Spleen (tissue), 11 donors: ENCODE measurements around the gene NRXN3. TPM values are rescaled to one million over a fixed set of nuclear protein-coding genes. Genes with fewer than 3 reads are reported as not detected.

Source experiments
- DNase-seq: peaks from one replicate; pipeline ENCODE4 v3.0.0-alpha.2; 2020
- H3K27ac ChIP-seq, 8 donors: fragments of 200-600 bp; sonication (generic) in 7 of 8; 1 replicate in 4 of 8; 2 replicates in 4 of 8; pipeline versions ENCODE4 v1.5.0 to v1.8.0; 2016 to 2021; ENCODE audit warnings: inconsistent platforms in 4 of 8, mild to moderate bottlenecking in 4 of 8, moderate library complexity in 1 of 8
- H3K27me3 ChIP-seq, 7 donors: fragments of 200-600 bp; sonication (generic) in 6 of 7; replicated peaks in 1 of 7; 1 replicate in 4 of 7; 2 replicates in 3 of 7; pipeline versions ENCODE4 v1.5.0 to v1.8.0; 2016 to 2021; ENCODE audit warnings: inconsistent platforms in 3 of 7, mild to moderate bottlenecking in 1 of 7
- H3K36me3 ChIP-seq, 6 donors: fragments of 200-600 bp; sonication (generic) in 5 of 6; 1 replicate in 4 of 6; 2 replicates in 2 of 6; pipeline versions ENCODE4 v1.5.0 to v1.8.0; 2016 to 2021; ENCODE audit warnings: inconsistent platforms in 2 of 6
- H3K4me1 ChIP-seq, 6 donors: fragments of 200-600 bp; sonication (generic) in 5 of 6; 1 replicate in 3 of 6; 2 replicates in 3 of 6; pipeline versions ENCODE4 v1.5.0 to v1.8.0; 2016 to 2021; ENCODE audit warnings: inconsistent platforms in 3 of 6
- H3K4me3 ChIP-seq, 8 donors: fragments of 200-600 bp; sonication (generic) in 7 of 8; 1 replicate in 4 of 8; 2 replicates in 4 of 8; pipeline versions ENCODE4 v1.5.0 to v1.8.0; 2016 to 2021; ENCODE audit warnings: inconsistent platforms in 4 of 8, mild to moderate bottlenecking in 4 of 8, moderate library complexity in 2 of 8
- H3K9me3 ChIP-seq, 8 donors: fragments of 200-600 bp; sonication (generic) in 7 of 8; 1 replicate in 4 of 8; 2 replicates in 4 of 8; pipeline versions ENCODE4 v1.5.0 to v1.8.0; 2016 to 2021; ENCODE audit warnings: inconsistent platforms in 4 of 8
- POLR2A ChIP-seq, 3 donors: fragments of 450-650 bp; IDR thresholded peaks; one replicate each; pipeline ENCODE4 v1.5.1; 2017; ENCODE audit warnings: antibody characterized with exemption in 3 of 3, mild to moderate bottlenecking in 1 of 3
- POLR2AphosphoS5 ChIP-seq, 3 donors: sonication (generic); formaldehyde crosslinking; IDR thresholded peaks; one replicate each; pipeline ENCODE4 v1.5.1; 2017; ENCODE audit warnings: antibody characterized with exemption in 3 of 3
- WGBS, 5 donors: extraction: QIAGEN DNeasy Blood & Tissue Kit in 3 of 5; methylation state at CpG; one replicate each; pipeline versions ENCODE4 v1.1.5 to v1.1.7; 2013 to 2018; 5-methylcytosine and 5-hydroxymethylcytosine counted together
- intact Hi-C: fragments of 100-400 bp; cut with DNase I; formaldehyde crosslinking; loops from one replicate; pipeline ENCODE4 v1.15.0; 2023; ENCODE audit warnings: low total_unique reads
- polyA plus RNA-seq, 3 donors: library from polyadenylated mRNA; stranded (reverse); fragments of 200-250 nt; gene quantifications; one replicate each; pipeline ENCODE4 v1.2.1, GENCODE V29; 2013
- total RNA-seq, 7 donors: library from RNA; depleted of rRNA in 3 of 7; stranded (reverse); fragments of >200 nt in 3 of 7; fragmentation: NEBNext Ultra II Directional in 4 of 7; extraction: Animal tissue kit (Norgen Biotek cat#: 25700) in 4 of 7; gene quantifications; one replicate each; pipeline versions ENCODE4 v1.1.0 to v1.2.1, GENCODE V29; 2016 to 2021
- TF ChIP-seq, protein P1 (sequence below), 11 experiments: fragments of 200-600 bp in 7 of 11; fragments of 450-650 bp in 4 of 11; sonication (generic) in 4 of 11; IDR thresholded peaks in 8 of 11; conservative IDR thresholded peaks in 3 of 11; 1 replicate in 7 of 11; 2 replicates in 4 of 11; pipeline versions ENCODE4 v1.4.0 to v1.8.0; 2016 to 2021; ENCODE audit warnings: antibody characterized with exemption in 11 of 11, inconsistent platforms in 4 of 11, mild to moderate bottlenecking in 1 of 11
- donor health status: healthy with polysubstance abuse.
- donor health status: DM: no; HTN: no; CAD: no; lungs with moderate emphysema.
- donor health status: DM: no; HTN: no; CAD: no.
- donor health status: Bipolar disorder and iron deficiency.
- donor health status: healthy.
- donor health status: DM: no; HTN: no; CAD: no.
- donor health status: DM: yes; HTN: yes; CAD: no.

Gene NRXN3
- total and polyA plus RNA-seq, 10 donors = 0.21 to 11.5 (median 1.6) TPM

DNA sequence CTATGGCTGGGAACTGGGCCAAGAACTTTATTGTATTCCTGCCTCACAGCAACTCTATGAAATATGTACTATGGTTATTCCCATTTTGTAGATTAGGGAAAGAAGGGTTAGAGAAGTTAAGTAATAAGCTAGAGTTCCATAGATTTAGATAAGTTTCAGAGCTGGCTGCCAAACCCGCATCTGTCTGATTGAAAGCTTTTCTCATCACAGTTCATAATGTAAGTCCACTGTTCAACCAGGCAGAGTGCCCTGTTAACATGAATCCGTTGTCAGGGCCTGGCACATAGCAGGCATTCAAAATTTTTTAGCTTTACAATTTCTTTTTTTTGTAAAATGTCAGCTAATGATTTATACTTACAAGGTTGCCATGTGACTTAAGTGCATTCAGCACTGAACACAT, 467.3 kb downstream of the NRXN3 start:
- Histone ChIP-seq H3K36me3 (no peaks in the 10 kb centered on the region), H3K4me3 (no peak overlapping the region), H3K27me3 (peaks cover 0 to 4% (median 0%) of the 10 kb centered on the region in 7 donors), H3K4me1 (no peaks in the 10 kb centered on the region), H3K9me3 (no peaks in the 10 kb centered on the region), H3K27ac (no peak overlapping the region)
- DNase-seq = no peak
- 61 to 78% (median 69%) methylated on average over 2 of the region's 2 CpGs for WGBS, 5 donors
- intact Hi-C loops = no loop called here
- TF ChIP-seq, protein P1, sequence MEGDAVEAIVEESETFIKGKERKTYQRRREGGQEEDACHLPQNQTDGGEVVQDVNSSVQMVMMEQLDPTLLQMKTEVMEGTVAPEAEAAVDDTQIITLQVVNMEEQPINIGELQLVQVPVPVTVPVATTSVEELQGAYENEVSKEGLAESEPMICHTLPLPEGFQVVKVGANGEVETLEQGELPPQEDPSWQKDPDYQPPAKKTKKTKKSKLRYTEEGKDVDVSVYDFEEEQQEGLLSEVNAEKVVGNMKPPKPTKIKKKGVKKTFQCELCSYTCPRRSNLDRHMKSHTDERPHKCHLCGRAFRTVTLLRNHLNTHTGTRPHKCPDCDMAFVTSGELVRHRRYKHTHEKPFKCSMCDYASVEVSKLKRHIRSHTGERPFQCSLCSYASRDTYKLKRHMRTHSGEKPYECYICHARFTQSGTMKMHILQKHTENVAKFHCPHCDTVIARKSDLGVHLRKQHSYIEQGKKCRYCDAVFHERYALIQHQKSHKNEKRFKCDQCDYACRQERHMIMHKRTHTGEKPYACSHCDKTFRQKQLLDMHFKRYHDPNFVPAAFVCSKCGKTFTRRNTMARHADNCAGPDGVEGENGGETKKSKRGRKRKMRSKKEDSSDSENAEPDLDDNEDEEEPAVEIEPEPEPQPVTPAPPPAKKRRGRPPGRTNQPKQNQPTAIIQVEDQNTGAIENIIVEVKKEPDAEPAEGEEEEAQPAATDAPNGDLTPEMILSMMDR (IDR thresholded peaks at IDR 0.05 in 8 of 11, conservative IDR thresholded peaks at IDR 0.05 in 3 of 11) = no peak
- no peak for TF ChIP-seq POLR2AphosphoS5 (IDR thresholded peaks at IDR 0.05)
- TF ChIP-seq POLR2A (IDR thresholded peaks at IDR 0.05) = no peak

DNA sequence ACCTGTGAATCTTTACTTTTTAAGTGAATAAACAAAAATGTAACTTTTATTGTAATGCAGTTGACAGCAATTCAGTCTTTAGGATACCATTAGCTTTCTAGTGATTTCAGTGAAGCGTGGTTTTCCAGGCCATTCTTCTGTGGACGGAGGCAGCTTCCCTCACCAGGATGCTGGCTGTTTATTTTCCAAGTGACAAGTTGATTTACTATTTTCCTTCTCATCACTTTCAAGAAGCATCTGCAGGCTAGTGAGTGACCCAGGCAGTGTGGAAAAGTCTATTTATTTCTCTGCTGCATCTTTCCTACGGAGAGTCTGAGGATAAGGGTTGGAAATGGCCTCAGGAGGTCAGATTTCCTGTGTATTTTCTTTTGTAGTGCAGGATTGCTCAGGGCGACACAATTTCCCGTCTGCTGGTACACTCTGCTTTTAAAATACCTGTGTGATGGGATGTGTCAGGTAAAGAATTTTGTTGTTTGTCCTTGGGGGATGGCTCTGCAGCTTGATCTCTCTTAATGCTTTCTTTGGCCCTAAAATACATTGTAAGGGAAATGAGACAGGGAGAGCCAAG, 467.8 kb downstream of the NRXN3 start:
- H3K27ac ChIP-seq = no peak overlapping the region
- H3K9me3 ChIP-seq = no peaks in the 10 kb centered on the region
- H3K36me3 ChIP-seq = no peaks in the 10 kb centered on the region
- no peak for DNase-seq
- H3K27me3 ChIP-seq = peaks cover 0 to 4% (median 0%) of the 10 kb centered on the region in 7 donors
- H3K4me3 ChIP-seq = no peak overlapping the region
- intact Hi-C loops = no loop called here
- 23 to 37% (median 31%) methylated on average over 5 of the region's 5 CpGs for WGBS, 5 donors
- TF ChIP-seq POLR2A (IDR thresholded peaks at IDR 0.05) = no peak
- TF ChIP-seq POLR2AphosphoS5 (IDR thresholded peaks at IDR 0.05) = no peak
- H3K4me1 ChIP-seq = no peaks in the 10 kb centered on the region

DNA sequence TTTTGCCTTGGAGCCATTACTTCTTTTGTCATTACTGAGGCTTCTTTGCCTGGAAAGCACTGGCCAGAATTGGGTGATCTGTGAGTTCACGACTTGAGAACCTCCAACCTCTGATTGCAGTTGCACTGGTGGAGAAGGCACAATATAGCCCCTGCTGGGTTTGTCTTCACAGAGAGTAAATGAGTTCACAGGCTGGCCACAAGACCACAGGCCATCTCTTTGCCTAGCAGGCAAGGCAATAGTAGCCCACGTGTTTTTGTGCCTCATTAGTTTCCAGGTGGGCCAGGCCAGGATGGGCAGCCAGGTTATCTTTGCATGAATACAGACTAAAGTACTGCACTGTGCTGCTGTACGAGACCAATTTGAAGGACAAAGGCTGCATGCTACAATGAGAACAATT, 468.8 kb downstream of the NRXN3 start:
- no peak for DNase-seq
- Histone ChIP-seq H3K9me3 (no peaks in the 10 kb centered on the region), H3K4me3 (no peak overlapping the region), H3K27ac (no peak overlapping the region), H3K4me1 (no peaks in the 10 kb centered on the region), H3K36me3 (no peaks in the 10 kb centered on the region), H3K27me3 (peaks cover 0 to 4% (median 0%) of the 10 kb centered on the region in 7 donors)
- WGBS, 5 donors = 44 to 70% (median 61%) methylated on average over 3 of the region's 3 CpGs
- TF ChIP-seq POLR2A (IDR thresholded peaks at IDR 0.05) = no peak
- TF ChIP-seq, protein P1 (IDR thresholded peaks at IDR 0.05 in 8 of 11, conservative IDR thresholded peaks at IDR 0.05 in 3 of 11) = no peak
- TF ChIP-seq POLR2AphosphoS5 (IDR thresholded peaks at IDR 0.05) = no peak
- intact Hi-C loops = no loop called here

DNA sequence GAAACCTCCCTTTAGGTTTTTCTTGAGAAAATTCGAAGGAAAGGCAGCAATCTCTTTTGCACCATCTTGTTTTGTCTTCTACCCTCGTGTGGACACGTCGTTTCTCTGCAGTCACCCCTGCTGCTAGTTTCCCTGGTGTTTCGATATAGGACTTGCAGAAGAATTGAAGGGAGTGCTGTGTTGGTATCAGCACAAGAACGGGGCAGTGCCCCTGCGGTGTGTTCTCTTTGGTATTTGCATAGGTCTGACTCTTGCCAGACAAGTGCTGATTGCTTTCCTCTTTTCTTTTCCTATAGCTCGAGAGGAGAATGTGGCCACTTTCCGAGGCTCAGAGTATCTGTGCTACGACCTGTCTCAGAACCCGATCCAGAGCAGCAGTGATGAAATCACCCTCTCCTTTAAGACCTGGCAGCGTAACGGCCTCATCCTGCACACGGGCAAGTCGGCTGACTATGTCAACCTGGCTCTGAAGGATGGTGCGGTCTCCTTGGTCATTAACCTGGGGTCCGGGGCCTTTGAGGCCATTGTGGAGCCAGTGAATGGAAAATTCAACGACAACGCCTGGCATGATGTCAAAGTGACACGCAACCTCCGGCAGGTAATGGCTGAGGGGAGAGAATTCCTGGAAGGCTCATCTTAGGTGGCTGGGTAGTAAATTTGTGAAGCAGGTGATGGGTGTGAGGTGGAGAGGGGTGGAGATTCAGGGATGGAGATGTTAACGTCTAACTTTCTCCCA, 474.8 kb downstream of the NRXN3 start:
- H3K4me3 ChIP-seq = no peak overlapping the region
- intact Hi-C loops = no loop called here
- no peaks in the 10 kb centered on the region for H3K27me3 ChIP-seq
- H3K9me3 ChIP-seq = no peaks in the 10 kb centered on the region
- H3K4me1 ChIP-seq = no peaks in the 10 kb centered on the region
- H3K36me3 ChIP-seq = no peaks in the 10 kb centered on the region
- WGBS, 5 donors = 74 to 79% (median 75%) methylated on average over 22 of the region's 22 CpGs
- no peak overlapping the region for H3K27ac ChIP-seq
- no peak for DNase-seq
- TF ChIP-seq, protein P1 (IDR thresholded peaks at IDR 0.05 in 8 of 11, conservative IDR thresholded peaks at IDR 0.05 in 3 of 11) = no peak
- TF ChIP-seq POLR2AphosphoS5 (IDR thresholded peaks at IDR 0.05) (no peak), POLR2A (IDR thresholded peaks at IDR 0.05) (no peak)
